ENCODE results near the gene LGI1.

The LGI1 gene

GRCh38 chr10:93820434-93820833 is 62.7 kb downstream of the LGI1 start:
- no peak for TF ChIP-seq CTCF (IDR thresholded peaks at IDR 0.05)

GRCh38 chr10:93821051-93821772 is 63.5 kb downstream of the LGI1 start:
- TF ChIP-seq CTCF (IDR thresholded peaks at IDR 0.05): peak; percentile 42; the same call in 1 of the 2 replicates

GRCh38 chr10:93826355-93826754 is 68.6 kb downstream of the LGI1 start:
- TF ChIP-seq CTCF (IDR thresholded peaks at IDR 0.05): no peak

- TF ChIP-seq CTCF (IDR thresholded peaks at IDR 0.05): no peak
Observed at GRCh38 chr10:93827056-93827804, 69.5 kb downstream of the LGI1 start.

GRCh38 chr10:93835770-93836169 is 78.0 kb downstream of the LGI1 start:
- TF ChIP-seq CTCF (IDR thresholded peaks at IDR 0.05): no peak

GRCh38 chr10:93837822-93838221 is 80.1 kb downstream of the LGI1 start:
- no peak for TF ChIP-seq CTCF (IDR thresholded peaks at IDR 0.05)

GRCh38 chr10:93838278-93838677 is 80.5 kb downstream of the LGI1 start:
- no peak for TF ChIP-seq CTCF (IDR thresholded peaks at IDR 0.05)

All from LNCAP (cell line).